ENCODE measurements around the gene KLF7.

KLF7 gene

DNA sequence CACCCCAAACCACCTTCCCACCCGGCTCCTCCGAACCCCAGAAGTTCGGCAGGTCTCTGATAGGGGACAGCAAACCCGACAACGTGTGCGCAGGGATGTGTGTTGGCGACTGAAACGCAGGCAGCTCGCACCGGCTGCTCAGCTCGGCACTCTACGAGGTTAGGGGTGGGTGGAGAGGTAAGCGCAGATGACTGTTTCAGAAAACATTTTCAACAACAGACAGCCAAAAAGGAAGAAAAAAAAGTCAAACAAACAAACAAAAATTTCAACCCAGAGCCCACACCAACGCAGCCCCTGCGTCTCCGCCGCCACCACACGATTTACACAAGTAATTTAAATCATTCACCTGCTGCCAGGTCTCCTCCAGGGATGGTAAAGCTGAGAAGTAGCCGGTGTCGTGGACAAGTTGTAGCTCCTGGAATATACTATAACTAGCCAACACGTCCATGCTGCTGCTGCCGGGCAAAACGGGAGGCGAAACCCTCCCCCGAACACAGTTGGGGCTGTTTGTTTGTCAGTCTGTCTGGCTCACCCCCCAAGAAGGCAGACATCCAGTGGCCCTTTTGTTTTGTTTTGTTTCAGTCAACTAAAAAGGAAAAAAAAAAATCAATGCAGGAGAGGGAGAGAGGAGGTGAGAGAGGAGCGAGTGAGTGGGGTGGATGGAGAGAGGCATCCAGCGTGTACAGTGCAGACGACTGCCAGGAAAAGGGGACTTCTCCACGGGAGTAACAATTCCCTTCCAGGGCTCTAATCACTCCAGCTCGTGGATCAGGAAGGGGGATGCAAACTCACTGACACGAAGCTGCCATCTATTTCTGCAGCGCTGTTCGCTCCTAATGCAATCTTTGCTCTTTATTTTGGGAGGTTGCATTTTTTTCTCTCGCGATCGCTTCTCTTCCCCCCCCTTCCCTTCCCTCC lies at the start of gene KLF7:
Gene KLF7, minus strand, starts transcription at position 828 of the 918 bp plus-strand sequence. Its CDS starts 380 bp downstream, at position 448.
- DNase-seq: peak; percentile 65

DNA sequence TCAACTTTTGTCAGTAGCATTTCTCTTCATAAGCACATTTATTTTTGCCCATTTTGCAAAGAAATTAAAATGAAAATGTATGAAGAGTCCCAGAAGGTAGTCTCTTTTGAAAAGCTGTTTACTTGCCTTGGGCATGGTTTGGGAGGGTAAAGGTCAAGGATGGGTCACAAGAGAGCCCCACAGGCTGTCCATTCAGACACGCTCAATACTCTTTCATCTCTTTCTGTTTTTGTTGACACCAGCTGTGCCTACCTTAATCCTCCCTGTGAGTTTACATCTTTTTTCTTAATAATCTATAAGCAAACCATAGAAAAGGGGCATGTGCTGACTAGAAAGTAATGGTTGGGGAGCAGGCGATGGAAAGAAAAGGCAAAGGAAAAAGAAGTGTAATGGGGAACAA lies 49.6 kb upstream of the KLF7 start:
- no peak for DNase-seq

DNA sequence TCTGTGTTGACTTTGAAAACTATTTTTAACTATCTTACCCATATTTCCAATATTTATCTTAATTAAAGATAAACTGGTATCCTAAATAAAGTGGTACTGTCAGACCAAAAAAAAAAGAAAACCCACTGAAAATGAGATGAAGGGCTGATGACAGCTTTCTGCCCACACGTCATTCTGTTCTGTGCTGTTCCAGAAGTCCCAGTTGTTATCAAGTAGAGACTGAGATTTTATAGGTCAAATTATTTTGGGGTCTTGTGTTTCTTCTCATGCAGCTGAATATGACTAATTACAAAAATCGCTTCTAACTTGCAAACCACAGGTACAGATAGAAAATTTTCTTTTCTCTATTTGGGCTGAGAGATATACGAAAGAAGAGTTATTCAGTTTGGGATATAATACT lies 48.7 kb upstream of the KLF7 start:
- no peak for DNase-seq

DNA sequence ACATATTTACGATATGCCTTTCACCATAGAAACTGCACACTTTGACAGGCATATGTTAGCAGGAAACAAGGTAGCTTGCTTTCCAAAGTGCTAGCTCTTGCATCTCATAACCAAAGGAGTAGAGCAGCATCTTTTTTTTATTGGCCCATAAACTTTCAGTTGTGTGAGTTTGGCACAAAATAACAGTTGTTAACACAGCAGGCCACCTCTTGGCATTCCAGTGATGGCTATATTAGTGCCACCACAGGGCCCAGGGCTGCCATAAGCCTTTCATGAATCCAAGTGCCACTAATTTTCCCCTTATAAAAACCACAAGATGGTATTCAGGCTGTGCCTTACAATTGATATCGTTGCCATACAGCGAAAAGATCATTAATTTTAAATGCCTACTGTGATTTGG lies 40.3 kb upstream of the KLF7 start:
- DNase-seq: no peak

DNA sequence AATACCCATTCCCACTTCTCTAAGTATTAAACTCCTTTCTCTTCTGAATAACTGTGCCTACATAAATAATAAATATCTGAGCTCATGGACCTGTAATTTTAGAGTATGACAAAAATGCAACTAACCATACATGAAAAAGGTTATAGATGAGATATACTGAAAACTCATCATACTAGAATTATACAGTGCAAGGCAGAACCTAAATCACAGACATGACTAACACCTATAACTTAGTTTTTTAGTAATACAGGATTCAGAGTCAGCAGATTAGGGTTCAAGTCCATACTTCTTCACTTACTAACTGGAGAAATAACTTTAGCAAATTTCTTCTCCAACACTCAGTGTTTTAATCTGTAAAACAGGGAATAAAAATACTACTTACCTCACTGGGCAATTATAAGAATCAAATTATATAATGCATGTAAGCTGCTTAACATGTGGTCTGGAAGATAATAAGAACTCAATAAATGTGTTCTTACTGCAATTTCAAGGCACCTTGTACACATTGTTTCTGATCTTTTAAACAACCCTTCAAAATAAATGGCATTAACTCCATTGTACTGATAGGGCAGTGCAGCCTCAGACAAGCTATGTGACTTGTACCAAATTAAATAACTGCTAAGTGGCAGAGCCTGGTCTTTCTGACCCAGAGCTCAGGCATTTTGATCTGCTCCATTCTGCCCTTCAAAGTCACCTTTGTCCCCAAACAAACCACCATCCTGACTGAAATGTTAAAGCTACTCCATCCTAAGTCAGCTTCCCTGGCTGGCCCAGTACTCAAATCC lies 39.6 kb upstream of the KLF7 start:
- DNase-seq: no peak

DNA sequence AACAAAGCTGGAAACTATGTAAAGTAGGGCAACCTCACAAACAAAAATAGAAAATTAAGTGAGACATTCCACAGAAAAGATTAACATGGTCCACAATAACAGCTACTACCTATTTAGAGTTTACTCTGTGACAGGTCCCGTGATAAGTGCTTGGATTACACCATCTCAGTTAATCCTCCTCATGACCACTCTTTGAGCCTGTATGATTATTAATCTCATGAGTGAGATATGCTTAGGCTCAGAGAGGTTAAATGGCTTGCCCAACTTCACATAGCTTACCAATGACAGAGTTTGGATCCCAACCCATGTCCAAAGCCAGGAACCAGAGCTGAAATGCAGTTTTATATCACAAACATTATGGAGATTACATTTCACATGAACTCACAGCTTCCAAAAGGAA lies 37.3 kb upstream of the KLF7 start:
- DNase-seq: no peak

DNA sequence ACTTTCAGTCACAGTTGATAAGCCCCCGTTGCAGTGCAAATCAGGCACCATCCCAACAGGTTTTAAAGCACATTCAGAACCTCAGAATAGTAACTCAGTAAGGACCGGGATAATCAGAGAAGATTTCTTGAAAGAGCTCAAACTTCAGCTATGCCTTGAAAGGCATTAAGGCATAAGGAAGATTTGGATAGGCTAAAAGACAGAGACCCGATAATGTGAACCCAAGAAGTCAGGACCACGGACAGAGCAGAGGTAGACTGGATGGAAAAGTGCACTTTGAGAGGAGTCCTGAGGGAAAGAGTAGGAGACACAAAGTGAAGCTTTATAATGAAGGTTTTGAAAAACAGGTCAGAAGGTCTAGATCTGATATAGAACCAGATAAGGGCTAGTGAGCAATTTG lies 36.9 kb upstream of the KLF7 start:
- no peak for DNase-seq

DNA sequence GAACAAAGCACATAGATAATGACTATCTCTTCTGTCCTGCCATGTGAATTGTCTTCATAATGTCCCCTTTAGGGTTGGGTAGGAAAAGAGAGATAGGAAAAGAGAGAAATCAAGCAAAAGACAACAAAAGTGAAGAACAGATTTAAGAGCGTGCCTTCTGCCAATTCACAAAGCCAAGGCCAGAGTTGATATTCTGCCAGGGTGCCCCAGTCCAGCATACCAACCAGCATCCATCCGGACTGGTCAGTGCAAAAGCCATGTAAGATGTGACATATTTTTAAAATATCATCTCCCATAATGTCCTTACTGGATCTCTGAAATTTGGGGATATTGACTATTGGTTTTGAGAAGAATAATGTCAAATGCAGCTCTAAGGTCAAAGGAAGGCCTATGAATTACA lies 35.7 kb upstream of the KLF7 start:
- no peak for DNase-seq

DNA sequence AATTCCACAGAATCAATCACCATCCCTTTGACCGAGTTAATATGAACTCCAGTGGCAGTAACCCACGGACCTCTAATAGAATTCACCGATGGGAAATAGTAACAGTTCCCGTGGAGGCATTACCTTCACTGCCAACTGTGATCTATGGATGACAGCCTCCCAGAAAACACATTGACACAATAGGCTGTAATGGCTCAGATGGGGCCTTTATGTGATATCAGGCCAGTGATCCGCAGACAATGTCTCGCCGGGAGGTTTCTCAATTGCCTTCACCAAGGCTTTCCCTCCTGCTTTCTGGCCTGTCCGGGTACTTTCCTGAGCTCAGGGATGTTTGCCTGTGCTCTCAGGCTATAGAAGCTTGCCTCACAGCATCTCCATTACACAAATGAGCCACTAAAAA lies 34.4 kb upstream of the KLF7 start:
- no peak for DNase-seq

DNA sequence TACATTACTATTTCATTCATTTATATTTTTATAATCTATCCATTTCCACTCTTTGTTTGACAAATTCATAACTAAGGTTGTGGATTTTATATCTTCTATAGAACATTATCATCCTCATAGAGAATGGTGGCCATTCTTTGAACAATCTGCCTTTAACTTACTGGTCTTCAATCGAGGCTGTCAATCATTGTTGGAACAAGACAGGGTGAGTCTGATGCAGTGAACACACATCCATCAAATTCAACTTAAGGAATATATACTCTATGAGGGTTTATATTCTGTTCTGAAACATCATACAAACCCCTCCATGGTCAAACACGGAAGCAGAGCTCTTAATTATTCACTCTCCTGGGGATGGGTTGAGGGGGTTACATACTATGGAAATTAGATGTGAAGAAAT lies 28.3 kb upstream of the KLF7 start:
- no peak for DNase-seq

DNA sequence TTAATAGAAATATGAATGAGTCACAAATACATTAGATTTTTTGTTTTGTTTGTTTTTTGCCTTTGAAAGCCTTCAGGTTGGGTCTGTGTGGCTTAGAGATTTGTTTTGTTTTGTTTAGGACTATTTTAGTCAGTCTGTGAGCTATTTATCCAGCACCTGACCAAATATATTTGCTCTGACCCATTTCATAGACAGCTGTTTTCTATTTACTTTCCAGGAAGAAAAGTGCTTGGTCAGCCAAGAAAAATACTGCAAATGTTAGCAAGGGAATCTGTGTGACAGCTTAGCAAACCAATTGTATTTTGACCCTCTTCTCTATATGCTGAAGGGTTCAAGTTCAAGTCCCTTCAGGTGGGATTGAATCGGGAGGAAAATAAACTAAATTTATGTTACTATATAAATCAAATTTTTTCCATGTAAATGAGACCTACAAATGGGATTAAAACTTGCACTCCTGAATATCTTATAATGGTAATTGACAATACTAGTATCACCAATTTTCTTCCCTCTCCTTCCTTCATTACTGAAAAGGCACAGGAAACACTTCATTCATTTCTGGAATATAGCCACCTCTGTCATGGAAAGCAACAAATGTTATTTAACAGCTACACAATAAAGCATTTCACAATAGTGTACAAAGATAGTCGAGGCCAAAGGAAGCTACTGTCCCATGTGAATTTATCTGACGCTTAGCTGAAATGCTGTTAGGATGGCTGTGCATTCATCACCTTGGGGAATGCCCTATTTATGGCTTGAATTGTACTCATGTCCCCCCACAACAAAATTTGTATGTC lies 23.1 kb upstream of the KLF7 start:
- no peak for DNase-seq

DNA sequence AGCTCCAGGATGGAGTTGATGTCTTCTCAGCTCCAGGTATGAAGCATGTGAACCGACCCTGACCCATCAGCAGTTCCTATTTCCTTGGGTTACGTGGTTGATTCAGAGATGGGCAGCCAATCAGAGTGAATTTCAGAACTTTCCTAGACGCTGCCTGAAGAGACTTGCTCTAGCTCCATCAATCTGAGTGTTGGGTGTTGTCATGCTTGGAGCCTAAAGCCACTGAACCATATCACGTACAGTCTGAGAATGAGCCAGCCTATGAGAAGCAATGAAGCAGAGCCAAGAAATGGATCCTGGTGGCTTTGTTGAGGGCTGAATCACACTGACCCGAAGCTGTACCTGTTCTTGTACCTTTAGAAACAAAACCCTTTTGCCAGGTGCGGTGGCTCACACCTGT lies 19.6 kb upstream of the KLF7 start:
- no peak for DNase-seq

DNA sequence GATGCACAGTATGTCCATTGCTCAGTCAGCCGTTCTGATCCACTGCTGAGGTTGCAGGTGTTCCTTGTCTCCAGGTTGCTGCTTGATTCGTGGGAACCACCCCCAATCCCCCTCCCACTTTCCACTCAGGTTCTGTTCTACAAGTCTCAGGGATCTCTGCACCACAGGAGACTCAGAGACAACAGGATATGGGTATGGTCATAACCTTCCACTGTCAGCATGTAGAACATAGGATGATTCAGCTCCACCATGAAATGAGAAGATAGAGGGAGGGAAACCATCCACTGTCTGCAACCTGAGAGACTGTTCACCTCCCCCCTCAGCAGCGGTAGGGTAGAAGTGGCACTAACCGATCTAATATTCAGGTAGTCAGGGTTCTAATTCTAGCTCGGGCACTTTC lies 19.0 kb upstream of the KLF7 start:
- no peak for DNase-seq

DNA sequence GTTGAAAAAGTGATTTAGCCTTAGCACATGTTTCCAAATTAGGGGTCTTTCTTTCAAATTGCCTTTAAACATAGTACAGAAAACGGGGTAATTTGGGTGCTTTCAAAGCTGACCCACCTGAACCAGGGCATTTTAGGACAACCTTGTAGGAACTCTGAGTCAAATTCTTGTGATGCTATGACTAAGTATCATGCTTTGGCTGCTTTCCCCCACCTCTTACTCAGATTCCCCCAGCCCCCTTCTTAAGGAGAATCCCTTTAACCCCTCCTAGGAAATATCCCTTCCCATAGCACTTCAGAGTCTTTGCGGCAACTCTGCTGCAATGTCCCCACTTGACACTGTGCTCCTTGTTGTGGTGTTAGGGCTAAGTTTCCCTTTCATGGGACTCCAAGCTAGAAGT lies 18.6 kb upstream of the KLF7 start:
- no peak for DNase-seq

DNA sequence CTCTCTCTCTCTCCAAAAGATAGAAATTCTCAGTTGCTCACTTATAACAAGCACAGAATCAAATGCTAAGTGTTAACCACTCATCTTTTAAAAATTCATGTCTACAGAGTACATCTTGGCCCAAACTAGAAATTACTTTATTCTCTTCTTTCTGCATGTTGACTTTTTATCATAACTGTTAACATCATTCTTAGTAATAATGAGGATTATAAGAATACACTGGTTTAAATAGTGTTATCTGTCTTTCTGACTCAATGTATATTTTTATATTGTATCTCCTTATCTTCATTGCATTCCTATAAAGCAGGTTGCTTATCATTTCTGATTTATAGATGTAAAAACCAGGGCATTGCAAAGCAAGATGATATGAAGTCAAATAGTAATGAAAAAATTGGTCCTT lies 17.8 kb upstream of the KLF7 start:
- DNase-seq: no peak

DNA sequence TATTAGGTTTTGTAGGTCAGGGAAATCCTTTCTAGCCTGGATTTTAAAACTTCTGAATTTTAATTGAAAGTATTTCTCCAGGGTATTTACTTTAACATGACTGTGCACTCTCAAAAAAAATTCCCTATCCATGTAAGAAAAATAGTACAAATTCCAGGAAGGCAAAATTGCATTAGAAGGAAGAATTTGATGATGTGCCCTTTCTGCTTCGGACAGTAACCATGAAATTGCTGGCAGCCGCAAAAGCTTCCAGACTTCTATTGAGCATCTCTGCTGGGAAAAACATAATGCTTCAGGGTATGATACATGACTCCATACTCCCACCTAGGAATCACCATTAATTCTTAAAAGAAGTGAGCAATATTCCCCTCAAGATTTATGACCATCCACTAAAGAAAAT lies 17.2 kb upstream of the KLF7 start:
- DNase-seq: no peak

DNA sequence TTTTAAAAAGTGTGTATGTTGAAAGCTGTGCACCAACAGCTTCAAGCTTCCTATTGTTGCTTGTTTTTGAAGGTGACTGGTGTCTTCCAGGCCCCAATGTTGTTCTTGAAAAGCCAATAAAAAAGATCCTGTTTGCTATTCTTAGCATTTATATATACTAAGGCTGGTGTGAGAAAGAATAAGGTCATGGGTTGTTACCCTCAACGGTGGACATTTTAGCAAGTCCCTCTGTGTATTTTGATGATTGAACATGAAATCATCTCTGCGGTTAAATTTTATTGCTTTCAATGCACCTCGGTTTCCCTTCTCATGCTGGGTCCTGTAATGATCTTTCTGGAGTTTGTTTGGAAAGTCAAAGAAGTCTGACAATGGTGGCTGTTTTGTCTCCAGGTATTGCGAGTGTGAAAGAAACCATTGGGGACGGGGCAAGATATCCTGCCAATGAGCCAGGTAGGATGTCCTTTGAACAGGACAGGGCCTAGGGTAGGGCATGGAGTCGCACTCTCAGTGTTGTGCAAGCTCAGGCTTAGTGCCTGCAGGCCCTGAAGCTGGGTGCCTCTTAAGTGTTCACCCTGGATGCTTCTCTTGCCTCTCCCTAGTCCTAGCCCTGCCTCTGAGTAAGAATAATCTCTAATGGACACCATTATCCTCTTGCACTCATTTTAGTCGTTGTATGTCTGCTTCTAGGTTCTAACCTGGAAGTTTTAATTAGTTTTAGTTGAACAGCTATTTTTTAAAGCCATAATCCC lies 16.0 kb upstream of the KLF7 start:
- DNase-seq: no peak

DNA sequence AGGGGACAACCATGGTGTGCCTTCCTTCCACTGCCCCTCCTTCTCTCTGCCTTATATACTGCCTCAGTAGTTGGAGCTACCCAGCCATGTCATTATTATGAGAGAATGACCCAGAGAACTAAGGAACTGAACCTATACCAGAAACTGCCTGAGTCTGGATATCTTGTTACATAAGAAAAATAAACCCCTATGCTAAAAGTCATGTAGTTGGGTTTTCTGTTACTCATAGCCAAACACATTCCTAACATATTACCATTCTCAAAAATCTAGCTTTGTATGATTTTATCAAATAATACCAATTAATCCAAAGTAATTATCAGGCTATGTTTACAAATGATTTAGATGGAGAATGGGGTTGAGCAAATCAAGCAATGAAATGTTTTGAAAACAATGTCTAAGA lies 15.0 kb upstream of the KLF7 start:
- DNase-seq: no peak

DNA sequence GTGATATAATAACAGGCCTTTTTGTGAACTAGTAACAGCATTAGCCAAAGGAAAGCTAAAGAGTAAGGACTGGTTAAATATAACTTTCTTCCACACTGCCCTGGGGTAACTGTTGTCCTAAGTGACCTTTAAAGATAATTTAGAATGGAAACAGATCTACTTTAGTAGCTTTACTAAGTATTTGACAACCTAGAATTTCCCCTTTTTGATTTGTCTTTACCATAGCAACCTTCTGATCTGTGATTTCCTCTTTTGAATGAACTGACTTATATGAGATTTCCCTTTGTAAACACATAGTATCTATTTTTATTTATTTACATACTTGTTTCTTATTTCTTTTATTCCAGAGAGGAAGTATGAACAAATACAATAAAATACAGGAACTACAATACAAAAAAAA lies 10.5 kb upstream of the KLF7 start:
- DNase-seq: no peak

DNA sequence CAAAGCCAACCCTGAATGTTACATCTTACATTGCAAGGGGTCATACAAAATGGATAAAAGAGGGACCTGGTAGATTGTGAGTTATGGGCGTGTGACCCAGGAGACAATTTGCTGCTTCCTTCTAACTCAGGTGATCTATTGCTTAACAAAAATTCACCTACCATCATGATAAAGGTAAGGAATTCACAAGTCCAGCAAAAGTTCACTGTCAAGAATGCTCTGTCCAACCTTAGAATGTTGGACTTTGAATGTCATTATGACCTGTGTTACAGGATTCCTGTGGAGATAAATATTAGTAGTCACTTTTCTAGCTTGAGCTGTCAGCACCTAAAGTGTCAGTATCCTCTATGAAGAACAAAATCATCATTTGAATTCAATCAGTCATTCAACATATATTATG lies 7.9 kb upstream of the KLF7 start:
- no peak for DNase-seq

DNA sequence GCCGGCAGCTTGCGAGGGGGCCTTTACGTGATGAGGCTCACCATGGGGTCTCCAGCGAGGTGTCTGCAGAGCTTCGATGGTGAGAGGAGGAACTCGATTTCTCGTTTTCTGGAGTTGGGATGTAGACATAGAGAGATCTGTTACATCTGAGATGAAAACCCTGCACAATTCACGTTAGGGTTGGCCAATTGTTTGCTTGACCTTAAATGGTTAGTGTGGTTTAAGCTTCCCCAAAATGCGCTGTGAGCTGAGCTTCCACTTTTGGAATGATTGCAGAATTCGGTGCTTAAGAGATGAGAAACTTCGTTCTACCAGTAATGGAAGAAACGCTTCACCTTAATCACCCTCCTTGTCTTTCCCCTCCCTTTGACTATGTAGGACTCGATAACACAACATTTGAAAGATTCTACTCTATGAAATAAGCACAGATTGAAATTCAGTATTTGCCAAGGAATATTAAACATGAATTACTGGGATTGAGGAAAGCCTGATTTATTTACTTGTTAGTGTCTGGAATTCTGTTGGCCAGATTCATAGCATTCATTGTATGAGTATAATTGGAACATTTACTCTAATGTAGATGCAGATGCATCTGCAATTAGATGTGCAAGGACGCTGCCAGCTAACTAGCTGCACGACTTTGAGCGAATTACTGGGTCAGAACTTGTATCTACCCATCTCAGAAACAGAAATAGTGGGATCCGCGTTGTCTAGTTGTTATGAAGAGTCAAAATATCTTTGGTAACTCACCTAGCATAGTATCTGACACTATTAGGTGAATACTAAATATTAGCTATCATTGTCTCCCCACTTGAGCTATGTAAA lies 1.6 kb upstream of the KLF7 start:
- peak; percentile 36 for DNase-seq

Data from CD4-positive, alpha-beta T cell treated with Interferon gamma for 1 hour (primary cell).